Measurements from ENCODE around the gene TMC3. TPM values are rescaled to one million over a fixed set of nuclear protein-coding genes. Genes with fewer than 3 reads are reported as not detected.

TMC3 gene
- total RNA-seq, 3 donors from 2014 or later (not counting 1 experiment from before 2014, with no cell fraction given): not detected

- peak overlapping the region; percentile 84 for H3K27ac ChIP-seq (ENCODE audit: low read length)
- no peaks in the 10 kb centered on the region for H3K27me3 Mint-ChIP-seq (ENCODE audit: low read depth in 2 of 2)
- no peak for TF ChIP-seq CTCF (IDR thresholded peaks at IDR 0.05)
Measured at GRCh38 chr15:81288040-81288439, 86.0 kb downstream of the TMC3 start.

GRCh38 chr15:81286621-81287121 lies 87.3 kb downstream of the TMC3 start:
- H3K27ac ChIP-seq (ENCODE audit: low read length): peak overlapping the region; percentile 84
- no peaks in the 10 kb centered on the region for H3K9me3 ChIP-seq (ENCODE audit: control insufficient read depth, insufficient read depth, low read length)
- no peaks in the 10 kb centered on the region for H3K27me3 Mint-ChIP-seq (ENCODE audit: low read depth in 2 of 2)
- H3K9me3 Mint-ChIP-seq: peaks cover 0 to 3% of the 10 kb centered on the region in 2 donors
- H3K27me3 ChIP-seq (ENCODE audit: control insufficient read depth, insufficient read depth, low read length): no peaks in the 10 kb centered on the region
- H3K36me3 Mint-ChIP-seq: peaks cover 7% of the 10 kb centered on the region
- peaks cover 42 to 43% of the 10 kb centered on the region in 2 donors for H3K4me1 Mint-ChIP-seq
- no peak for TF ChIP-seq CTCF (IDR thresholded peaks at IDR 0.05)
- H3K4me1 ChIP-seq (ENCODE audit: control insufficient read depth, insufficient read depth, low read length): peaks cover 41% of the 10 kb centered on the region
- WGBS (ENCODE audit: insufficient coverage): 0% methylated on average over 1 of the region's 2 CpGs
- intact Hi-C loops (cut with micrococcal nuclease): loop anchor here (5.0 kb wide), 1 partner anchor 36 kb away; the partner anchor contains the start of gene STARD5
- peak; percentile 90 to 94 (median 93) for ATAC-seq
- peak overlapping the region; percentile 93 to 98 for H3K27ac Mint-ChIP-seq
- no peaks in the 10 kb centered on the region for H3K36me3 ChIP-seq (ENCODE audit: control insufficient read depth, insufficient read depth, low read length)
- peak in 1 of 2 donors; percentile 73 for DNase-seq
- H3K4me3 Mint-ChIP-seq: peak overlapping the region; percentile 81
- H3K4me3 ChIP-seq (ENCODE audit: low read length): no peak overlapping the region

More at GRCh38 chr15:81288040-81288439, 86.0 kb downstream of the TMC3 start:
- DNase-seq (no peak), ATAC-seq (no peak)
- 93% methylated on average over 2 of the region's 3 CpGs for WGBS (ENCODE audit: insufficient coverage)
- Mint-ChIP-seq H3K27ac (peak overlapping the region; percentile 93 to 98), H3K9me3 (peaks cover 0 to 3% of the 10 kb centered on the region in 2 donors), H3K4me1 (peaks cover 53 to 56% of the 10 kb centered on the region in 2 donors), H3K4me3 (no peak overlapping the region), H3K36me3 (peaks cover 7% of the 10 kb centered on the region)
- Histone ChIP-seq H3K4me1 (ENCODE audit: control insufficient read depth, insufficient read depth, low read length) (peaks cover 55% of the 10 kb centered on the region), H3K9me3 (ENCODE audit: control insufficient read depth, insufficient read depth, low read length) (no peaks in the 10 kb centered on the region), H3K36me3 (ENCODE audit: control insufficient read depth, insufficient read depth, low read length) (no peaks in the 10 kb centered on the region), H3K27me3 (ENCODE audit: control insufficient read depth, insufficient read depth, low read length) (no peaks in the 10 kb centered on the region), H3K4me3 (ENCODE audit: low read length) (no peak overlapping the region)
- intact Hi-C loops (cut with micrococcal nuclease): loop anchor here (5.0 kb wide), 1 partner anchor 34 kb away; the partner anchor contains the start of gene STARD5

- no peak for DNase-seq
- intact Hi-C loops (cut with micrococcal nuclease): loop anchor here (5.0 kb wide), 1 partner anchor 37 kb away; the partner anchor contains the start of gene STARD5
Measured at GRCh38 chr15:81285461-81285860, 88.6 kb downstream of the TMC3 start.

More at GRCh38 chr15:81285461-81285860, 88.6 kb downstream of the TMC3 start:
- Histone ChIP-seq H3K27ac (ENCODE audit: low read length) (peak overlapping the region; percentile 84), H3K9me3 (ENCODE audit: control insufficient read depth, insufficient read depth, low read length) (no peaks in the 10 kb centered on the region), H3K27me3 (ENCODE audit: control insufficient read depth, insufficient read depth, low read length) (no peaks in the 10 kb centered on the region), H3K4me1 (ENCODE audit: control insufficient read depth, insufficient read depth, low read length) (peaks cover 32% of the 10 kb centered on the region), H3K4me3 (ENCODE audit: low read length) (no peak overlapping the region), H3K36me3 (ENCODE audit: control insufficient read depth, insufficient read depth, low read length) (no peaks in the 10 kb centered on the region)
- no peak for ATAC-seq
- Mint-ChIP-seq H3K4me3 (no peak overlapping the region), H3K4me1 (peaks cover 35 to 36% of the 10 kb centered on the region in 2 donors), H3K27ac (peak overlapping the region; percentile 93 to 98), H3K9me3 (peaks cover 0 to 3% of the 10 kb centered on the region in 2 donors), H3K36me3 (peaks cover 7% of the 10 kb centered on the region), H3K27me3 (ENCODE audit: low read depth in 2 of 2) (no peaks in the 10 kb centered on the region)
- no peak for TF ChIP-seq CTCF (IDR thresholded peaks at IDR 0.05)
- 70% methylated on average over 6 of the region's 6 CpGs for WGBS (ENCODE audit: insufficient coverage)
